A673 (cell line): ENCODE measurements around the gene FEM1A. TPM values are rescaled to one million over a fixed set of nuclear protein-coding genes. Genes with fewer than 3 reads are reported as not detected.

Experiments
- BruUV-seq: library from RNA; stranded (reverse); fragments of 400-500 nt; replicated peaks from 2 replicates; lab custom pipeline; 2021; lab: Mats Ljungman, UMichigan
- CTCF ChIA-PET: fragments of 300-600 bp; sonication (Branson Sonifier 250); formaldehyde crosslinking; loops from one replicate; lab custom pipeline; 2022; ENCODE audit warnings: antibody characterized with exemption; lab: Charles Lee
- POLR2A ChIA-PET: fragments of 300-600 bp; sonication (Branson Sonifier 250); formaldehyde crosslinking; loops from one replicate; lab custom pipeline; 2022; ENCODE audit warnings: antibody characterized with exemption; ENCODE audit not compliant: low non-redundant PET; lab: Charles Lee
- DNase-seq: peaks from one replicate; pipeline ENCODE4 v3.0.0-alpha.2; 2015; ENCODE audit warnings: low spot score
- H3K27ac ChIP-seq: fragments of 200-600 bp; sonication (generic); 2 replicates; pipeline ENCODE4 v1.5.1; 2016; ENCODE audit warnings: mixed run types, low read depth, mild to moderate bottlenecking, mixed read lengths, antibody characterized with exemption, low read length; ENCODE audit not compliant: poor library complexity, severe bottlenecking
- H3K27me3 ChIP-seq: fragments of 200-600 bp; sonication (generic); replicated peaks from 2 replicates; pipeline ENCODE4 v1.6.1; 2017; ENCODE audit warnings: mixed run types, low read depth, mild to moderate bottlenecking, mixed read lengths, antibody characterized with exemption, low read length; ENCODE audit not compliant: insufficient read depth, poor library complexity
- H3K36me3 ChIP-seq: fragments of 200-600 bp; sonication (generic); 2 replicates; pipeline ENCODE4 v1.6.1; 2016; ENCODE audit warnings: mixed run types, mild to moderate bottlenecking, mixed read lengths, antibody characterized with exemption, low read length; ENCODE audit not compliant: insufficient read depth, poor library complexity, severe bottlenecking
- H3K4me1 ChIP-seq: fragments of 200-600 bp; sonication (generic); 2 replicates; pipeline ENCODE4 v1.6.1; 2017; ENCODE audit warnings: mixed run types, mild to moderate bottlenecking, mixed read lengths, antibody characterized with exemption, low read length; ENCODE audit not compliant: insufficient read depth, poor library complexity, severe bottlenecking
- H3K4me3 ChIP-seq: fragments of 200-600 bp; sonication (generic); 2 replicates; pipeline ENCODE4 v1.5.1; 2016; ENCODE audit warnings: low read depth, mixed run types, mild to moderate bottlenecking, mixed read lengths, low read length; ENCODE audit not compliant: poor library complexity, severe bottlenecking
- H3K9me3 ChIP-seq: fragments of 200-600 bp; sonication (generic); 2 replicates; pipeline ENCODE4 v1.6.1; 2016; ENCODE audit warnings: mixed run types, low read depth, mild to moderate bottlenecking, mixed read lengths, antibody characterized with exemption, low read length; ENCODE audit not compliant: poor library complexity, severe bottlenecking
- EZH2 ChIP-seq: fragments of 200-600 bp; sonication (generic); IDR thresholded peaks from 2 replicates; pipeline ENCODE4 v1.6.1; 2017; ENCODE audit warnings: borderline replicate concordance, low read depth, mild to moderate bottlenecking, mixed read lengths, antibody characterized with exemption, low read length; ENCODE audit not compliant: poor library complexity, severe bottlenecking
- intact Hi-C: fragments of 100-400 bp; cut with micrococcal nuclease; formaldehyde crosslinking; loops from one replicate; pipeline ENCODE4 v1.10.0; 2022; ENCODE audit not compliant: unreplicated experiment
- total RNA-seq: library from RNA; stranded (reverse); gene quantifications from 2 replicates; pipeline ENCODE4 v1.2.3, GENCODE V29; 2021
- TF ChIP-seq, protein P1 (sequence below): fragments of 300-800, 200-600 bp; sonication (generic); conservative IDR thresholded peaks from 2 replicates; pipeline ENCODE4 v1.5.1; 2017; ENCODE audit warnings: low read depth, mild to moderate bottlenecking, antibody characterized with exemption, low read length, moderate library complexity, mixed read lengths

Gene FEM1A
- total RNA-seq, 1 experiment from 2014 or later = 18.9 TPM

- H3K4me3 ChIP-seq = no peak overlapping the region
- H3K9me3 ChIP-seq = no peaks in the 10 kb centered on the region
- intact Hi-C loops = no loop called here
- TF ChIP-seq EZH2 = no peak
- TF ChIP-seq, protein P1, sequence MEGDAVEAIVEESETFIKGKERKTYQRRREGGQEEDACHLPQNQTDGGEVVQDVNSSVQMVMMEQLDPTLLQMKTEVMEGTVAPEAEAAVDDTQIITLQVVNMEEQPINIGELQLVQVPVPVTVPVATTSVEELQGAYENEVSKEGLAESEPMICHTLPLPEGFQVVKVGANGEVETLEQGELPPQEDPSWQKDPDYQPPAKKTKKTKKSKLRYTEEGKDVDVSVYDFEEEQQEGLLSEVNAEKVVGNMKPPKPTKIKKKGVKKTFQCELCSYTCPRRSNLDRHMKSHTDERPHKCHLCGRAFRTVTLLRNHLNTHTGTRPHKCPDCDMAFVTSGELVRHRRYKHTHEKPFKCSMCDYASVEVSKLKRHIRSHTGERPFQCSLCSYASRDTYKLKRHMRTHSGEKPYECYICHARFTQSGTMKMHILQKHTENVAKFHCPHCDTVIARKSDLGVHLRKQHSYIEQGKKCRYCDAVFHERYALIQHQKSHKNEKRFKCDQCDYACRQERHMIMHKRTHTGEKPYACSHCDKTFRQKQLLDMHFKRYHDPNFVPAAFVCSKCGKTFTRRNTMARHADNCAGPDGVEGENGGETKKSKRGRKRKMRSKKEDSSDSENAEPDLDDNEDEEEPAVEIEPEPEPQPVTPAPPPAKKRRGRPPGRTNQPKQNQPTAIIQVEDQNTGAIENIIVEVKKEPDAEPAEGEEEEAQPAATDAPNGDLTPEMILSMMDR = no peak
- CTCF ChIA-PET = no interaction called here
- POLR2A ChIA-PET = no interaction called here
- H3K4me1 ChIP-seq = peaks cover 5% of the 10 kb centered on the region
- peak; percentile 97 for DNase-seq
- peaks cover 9% of the 10 kb centered on the region for H3K36me3 ChIP-seq
- no peak overlapping the region for H3K27ac ChIP-seq
- no TSS peak for BruUV-seq
- H3K27me3 ChIP-seq = no peaks in the 10 kb centered on the region
Observed at GRCh38 chr19:4815426-4816201, 24.1 kb downstream of the FEM1A start.

DNA sequence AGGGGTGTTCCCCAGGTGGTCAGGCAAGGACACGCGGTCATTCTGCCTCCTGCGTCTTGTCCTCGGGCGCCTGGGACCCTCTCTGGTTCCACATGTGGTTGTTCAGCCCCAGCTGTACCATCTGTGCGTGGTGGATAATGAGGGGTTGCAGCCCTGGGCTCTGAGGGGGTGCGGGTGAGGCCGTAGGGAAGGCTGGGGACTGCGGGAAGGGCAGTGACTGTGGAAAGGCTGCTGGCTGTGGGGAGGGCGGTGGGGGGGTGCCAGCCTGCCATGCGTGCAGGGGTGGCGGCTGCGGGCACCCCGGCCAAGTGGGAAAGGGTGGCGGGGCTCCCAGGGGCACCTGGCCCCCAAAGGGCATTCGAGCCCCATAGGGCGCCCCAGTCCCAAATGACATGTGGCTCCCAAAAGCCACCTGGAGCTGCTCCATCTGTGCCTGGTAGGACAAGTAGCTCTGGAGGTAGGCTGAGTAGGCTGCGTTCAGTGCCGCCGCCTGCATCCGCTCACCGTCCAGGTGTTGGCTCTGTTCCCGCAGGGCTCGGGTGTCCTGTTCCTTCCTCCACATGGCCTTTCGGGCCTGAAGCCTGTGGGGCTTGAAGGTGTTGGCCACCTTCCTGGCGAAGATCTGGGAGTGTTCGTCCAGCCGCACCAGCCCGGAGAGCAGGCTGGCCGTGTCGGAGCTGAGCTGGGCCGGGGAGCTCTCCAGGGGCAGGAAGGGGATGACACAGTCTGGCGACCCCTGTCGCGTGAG, 24.8 kb downstream of the FEM1A start:
- Histone ChIP-seq H3K4me1 (peaks cover 5% of the 10 kb centered on the region), H3K9me3 (no peaks in the 10 kb centered on the region), H3K27me3 (no peaks in the 10 kb centered on the region), H3K4me3 (no peak overlapping the region), H3K27ac (no peak overlapping the region), H3K36me3 (peaks cover 9% of the 10 kb centered on the region)
- POLR2A ChIA-PET = no interaction called here
- CTCF ChIA-PET = interaction anchor here (0.6 kb wide), 1 partner anchor 25 kb away, joined by 14 read pairs; the partner anchor contains the start of gene FEM1A
- intact Hi-C loops = no loop called here
- TF ChIP-seq, protein P1 = no peak
- no peak for TF ChIP-seq EZH2
- no peak for DNase-seq
- no TSS peak for BruUV-seq

- peaks cover 9% of the 10 kb centered on the region for H3K36me3 ChIP-seq
- peaks cover 5% of the 10 kb centered on the region for H3K4me1 ChIP-seq
- CTCF ChIA-PET = interaction anchor here (0.6 kb wide), 1 partner anchor 25 kb away, joined by 14 read pairs; the partner anchor contains the start of gene FEM1A
- POLR2A ChIA-PET = no interaction called here
- no TSS peak for BruUV-seq
- no peak for DNase-seq
- H3K27me3 ChIP-seq = no peaks in the 10 kb centered on the region
- H3K9me3 ChIP-seq = no peaks in the 10 kb centered on the region
- no peak overlapping the region for H3K4me3 ChIP-seq
- intact Hi-C loops = no loop called here
- no peak overlapping the region for H3K27ac ChIP-seq
- TF ChIP-seq, protein P1 = no peak
- no peak for TF ChIP-seq EZH2
Observed at GRCh38 chr19:4816950-4817278, 25.4 kb downstream of the FEM1A start.
